GM23338 (cell line): ENCODE results near the gene CNTN5. TPM values are rescaled to one million over a fixed set of nuclear protein-coding genes. Genes with fewer than 3 reads are reported as not detected.

Experiments
- ATAC-seq: fragments of 200-7000 bp; cut with Tn5 transposase; 3 replicates; pipeline ENCODE4 v1.9.1; 2020
- DNase-seq: peaks from one replicate; pipeline ENCODE4 v3.0.0-alpha.2; 2015; ENCODE audit warnings: low spot score
- H2AFZ ChIP-seq: fragments of 200-600 bp; sonication (generic); 2 replicates; pipeline ENCODE4 v1.8.0; 2016; ENCODE audit warnings: antibody characterized with exemption, mild to moderate bottlenecking, moderate library complexity
- H3F3A ChIP-seq: fragments of 200-600 bp; sonication (generic); replicated peaks from 2 replicates; pipeline ENCODE4 v1.8.0; 2017; ENCODE audit warnings: antibody characterized with exemption, mixed run types, low read depth
- H3K27ac ChIP-seq: fragments of 200-600 bp; sonication (generic); 2 replicates; pipeline ENCODE4 v1.6.1; 2016; ENCODE audit warnings: low read depth
- H3K27me3 ChIP-seq: fragments of 200-600 bp; sonication (generic); 2 replicates; pipeline ENCODE4 v1.8.0; 2016; ENCODE audit warnings: mild to moderate bottlenecking, mixed run types, moderate library complexity; ENCODE audit not compliant: insufficient read depth
- H3K36me3 ChIP-seq: fragments of 200-600 bp; sonication (generic); 2 replicates; pipeline ENCODE4 v1.8.0; 2016; ENCODE audit warnings: mild to moderate bottlenecking; ENCODE audit not compliant: insufficient read depth
- H3K4me1 ChIP-seq: fragments of 200-600 bp; sonication (generic); 2 replicates; pipeline ENCODE4 v1.8.0; 2016; ENCODE audit warnings: mild to moderate bottlenecking, moderate library complexity; ENCODE audit not compliant: insufficient read depth
- H3K4me2 ChIP-seq: fragments of 200-600 bp; sonication (generic); 2 replicates; pipeline ENCODE4 v1.7.1; 2017; ENCODE audit warnings: mixed run types
- H3K4me3 ChIP-seq: fragments of 200-600 bp; sonication (generic); 2 replicates; pipeline ENCODE4 v1.6.1; 2016; ENCODE audit warnings: mixed run types
- H3K79me2 ChIP-seq: fragments of 200-600 bp; sonication (generic); replicated peaks from 2 replicates; pipeline ENCODE4 v1.8.0; 2017; ENCODE audit warnings: mild to moderate bottlenecking; ENCODE audit not compliant: insufficient read depth
- H3K9me2 ChIP-seq: fragments of 200-600 bp; sonication (generic); 2 replicates; pipeline ENCODE4 v1.8.0; 2017; ENCODE audit not compliant: insufficient read depth
- H4K20me1 ChIP-seq: fragments of 200-600 bp; sonication (generic); replicated peaks from 2 replicates; pipeline ENCODE4 v1.8.0; 2017; ENCODE audit warnings: mild to moderate bottlenecking; ENCODE audit not compliant: insufficient read depth
- H3K27ac Mint-ChIP-seq: 2 replicates; pipeline ENCODE4 v1.8.0; 2020; ENCODE audit warnings: inconsistent platforms, mild to moderate bottlenecking, moderate library complexity, mixed read lengths
- H3K27me3 Mint-ChIP-seq: 3 replicates; pipeline ENCODE4 v1.8.0; 2022; ENCODE audit warnings: low read depth, mild to moderate bottlenecking, moderate library complexity, mixed read lengths, inconsistent platforms; ENCODE audit not compliant: insufficient read depth, poor library complexity
- H3K36me3 Mint-ChIP-seq: 3 replicates; pipeline ENCODE4 v1.8.0; 2021; ENCODE audit warnings: low read depth, mild to moderate bottlenecking, inconsistent platforms, moderate library complexity, mixed read lengths
- H3K4me1 Mint-ChIP-seq: 3 replicates; pipeline ENCODE4 v1.8.0; 2020; ENCODE audit warnings: mild to moderate bottlenecking, inconsistent platforms, mixed read lengths
- H3K4me3 Mint-ChIP-seq: 3 replicates; pipeline ENCODE4 v1.8.0; 2021; ENCODE audit warnings: moderate library complexity, mild to moderate bottlenecking, inconsistent platforms, mixed read lengths
- H3K9me3 Mint-ChIP-seq: 3 replicates; pipeline ENCODE4 v1.8.0; 2020; ENCODE audit warnings: moderate library complexity, mild to moderate bottlenecking, inconsistent platforms, mixed read lengths
- CREB1 ChIP-seq: fragments of 250-450 bp; sonication (Bioruptor Pico); IDR thresholded peaks from 2 replicates; pipeline ENCODE4 v1.5.0; 2020; ENCODE audit warnings: low read depth, mild to moderate bottlenecking, moderate library complexity
- CTCF ChIP-seq, 2 experiments: fragments of 200-600 bp in 1 of 2; sonication (generic) in 1 of 2; conservative IDR thresholded peaks; 2 replicates each; pipeline versions ENCODE4 v1.5.1 to v1.6.1; 2016 to 2017; ENCODE audit warnings: antibody characterized with exemption in 2 of 2, low read depth in 2 of 2, mild to moderate bottlenecking in 2 of 2, moderate library complexity in 1 of 2
- ETS1 ChIP-seq: IDR thresholded peaks from 2 replicates; pipeline ENCODE4 v1.6.1; 2016; ENCODE audit warnings: antibody characterized with exemption
- EZH2 ChIP-seq: fragments of 200-600 bp; sonication (generic); IDR thresholded peaks from one replicate; pipeline ENCODE4 v1.8.0; 2017; ENCODE audit warnings: antibody characterized with exemption, mild to moderate bottlenecking, low read depth; ENCODE audit not compliant: unreplicated experiment
- EZH2phosphoT487 ChIP-seq: fragments of 200-600 bp; sonication (generic); IDR thresholded peaks from one replicate; pipeline ENCODE4 v1.8.1; 2018; ENCODE audit warnings: antibody characterized with exemption; ENCODE audit not compliant: unreplicated experiment
- JUNB ChIP-seq: IDR thresholded peaks from one replicate; pipeline ENCODE4 v1.6.1; 2016; ENCODE audit warnings: antibody characterized with exemption; ENCODE audit not compliant: unreplicated experiment
- NANOG ChIP-seq: IDR thresholded peaks from 2 replicates; pipeline ENCODE4 v1.6.1; 2016; ENCODE audit warnings: antibody characterized with exemption, borderline replicate concordance
- POLR2AphosphoS5 ChIP-seq: IDR thresholded peaks from 2 replicates; pipeline ENCODE4 v1.6.1; 2016; ENCODE audit warnings: antibody characterized with exemption, low read depth
- REST ChIP-seq: IDR thresholded peaks from one replicate; pipeline ENCODE4 v1.6.1; 2018; ENCODE audit warnings: antibody characterized with exemption; ENCODE audit not compliant: unreplicated experiment
- STAT1 ChIP-seq: IDR thresholded peaks from one replicate; pipeline ENCODE4 v1.6.1; 2016; ENCODE audit warnings: antibody characterized with exemption; ENCODE audit not compliant: unreplicated experiment
- ZNF114 ChIP-seq: fragments of 250-450 bp; sonication (Bioruptor Pico); IDR thresholded peaks from 2 replicates; pipeline ENCODE4 v1.5.0; 2020; ENCODE audit warnings: mild to moderate bottlenecking, moderate library complexity
- ZNF331 ChIP-seq: fragments of 250-450 bp; sonication (Bioruptor Pico); IDR thresholded peaks from 2 replicates; pipeline ENCODE4 v1.5.0; 2020; ENCODE audit warnings: low read depth, mild to moderate bottlenecking, moderate library complexity
- ZNF462 ChIP-seq: fragments of 250-450 bp; sonication (Bioruptor Pico); IDR thresholded peaks from 2 replicates; pipeline ENCODE4 v1.5.0; 2020; ENCODE audit warnings: mild to moderate bottlenecking, moderate library complexity
- polyA plus RNA-seq: library from polyadenylated mRNA; unstranded; fragments of >200 nt; fragmentation: Nextera tagmentation; extraction: Ambion mirVana; gene quantifications from 2 replicates; pipeline ENCODE4 v1.2.1, GENCODE V29; 2016
- total RNA-seq: library from RNA; depleted of rRNA; stranded (reverse); fragments of >200 nt; shearing (Covaris generic); gene quantifications from 2 replicates; pipeline ENCODE4 v1.2.3, GENCODE V29; 2014

Gene CNTN5
- total and polyA plus RNA-seq, 2 experiments from 2014 or later: not detected

- H3K27ac Mint-ChIP-seq: no peak overlapping the region
- Histone ChIP-seq H3K4me2 (no peak overlapping the region), H3K36me3 (no peaks in the 10 kb centered on the region), H3K27ac (no peak overlapping the region), H3K27me3 (no peaks in the 10 kb centered on the region), H4K20me1 (no peaks in the 10 kb centered on the region), H3K79me2 (no peaks in the 10 kb centered on the region), H3F3A (no peaks in the 10 kb centered on the region), H3K4me3 (no peak overlapping the region), H3K9me2 (no peaks in the 10 kb centered on the region), H3K4me1 (no peaks in the 10 kb centered on the region; the same call in 1 of the 2 replicates), H2AFZ (no peak overlapping the region)
- H3K4me1 Mint-ChIP-seq: no peaks in the 10 kb centered on the region
- H3K36me3 Mint-ChIP-seq: peaks cover 2% of the 10 kb centered on the region; the same call in 2 of the 3 replicates
- no peak overlapping the region for H3K4me3 Mint-ChIP-seq
- no peaks in the 10 kb centered on the region for H3K27me3 Mint-ChIP-seq
- DNase-seq (no peak), ATAC-seq (no peak)
- no peak for TF ChIP-seq ETS1
- TF ChIP-seq JUNB: no peak
- TF ChIP-seq STAT1: no peak
- no peak for TF ChIP-seq NANOG
- no peak for TF ChIP-seq ZNF462 (CRISPR knock-in tag)
- no peak for TF ChIP-seq EZH2
- TF ChIP-seq REST: no peak
- TF ChIP-seq CREB1 (CRISPR knock-in tag): no peak
- no peak for TF ChIP-seq ZNF114 (CRISPR knock-in tag)
- no peak for TF ChIP-seq ZNF331
- TF ChIP-seq POLR2AphosphoS5: no peak
- no peak for TF ChIP-seq EZH2phosphoT487
- TF ChIP-seq CTCF (conservative IDR thresholded peaks at IDR 0.05; ENCODE audit: low read depth in 2 of 2): no peak
- H3K9me3 Mint-ChIP-seq: peaks cover 6% of the 10 kb centered on the region; the same call in 2 of the 3 replicates
These were observed 1219.3 kb downstream of the CNTN5 start for GRCh38 chr11:100240025-100240539.
